Measurements from ENCODE around the gene SLC6A6. TPM values are rescaled to one million over a fixed set of nuclear protein-coding genes. Genes with fewer than 3 reads are reported as not detected.
"Not testable (repeated sequence)": the region's sequence is repeated elsewhere in the genome, so short reads cannot be mapped to it uniquely, and the experiment has no call there.

The SLC6A6 gene
- polyA plus RNA-seq, 4 donors: 16.0 to 26.0 (median 21.2) TPM

GRCh38 chr3:14434126-14434497, 31.7 kb downstream of the SLC6A6 start:
- DNase-seq (ENCODE audit: low read depth in 4 of 4, low spot score in 2 of 4): no peak

- no peak for DNase-seq (ENCODE audit: low read depth in 4 of 4, low spot score in 2 of 4)
Measured at GRCh38 chr3:14434498-14435151, 32.2 kb downstream of the SLC6A6 start.

GRCh38 chr3:14435175-14436014, 33.0 kb downstream of the SLC6A6 start:
- no peak for DNase-seq (ENCODE audit: low read depth in 4 of 4, low spot score in 2 of 4)

- no peak for DNase-seq (ENCODE audit: low read depth in 4 of 4, low spot score in 2 of 4)
Measured at GRCh38 chr3:14436954-14437281, 34.5 kb downstream of the SLC6A6 start.

- not testable (repeated sequence) for DNase-seq (ENCODE audit: low read depth in 4 of 4, low spot score in 2 of 4)
Measured at GRCh38 chr3:14437705-14438104, 35.3 kb downstream of the SLC6A6 start.

- no peak for DNase-seq (ENCODE audit: low read depth in 4 of 4, low spot score in 2 of 4)
Measured at GRCh38 chr3:14438262-14438661, 35.9 kb downstream of the SLC6A6 start.

- no peak for DNase-seq (ENCODE audit: low read depth in 4 of 4, low spot score in 2 of 4)
Measured at GRCh38 chr3:14438929-14439328, 36.5 kb downstream of the SLC6A6 start.

- no peak for DNase-seq (ENCODE audit: low read depth in 4 of 4, low spot score in 2 of 4)
Measured at GRCh38 chr3:14439501-14440167, 37.2 kb downstream of the SLC6A6 start.

GRCh38 chr3:14440168-14440518, 37.7 kb downstream of the SLC6A6 start:
- DNase-seq (ENCODE audit: low read depth in 4 of 4, low spot score in 2 of 4): no peak

GRCh38 chr3:14440531-14441239, 38.3 kb downstream of the SLC6A6 start:
- DNase-seq (ENCODE audit: low read depth in 4 of 4, low spot score in 2 of 4): peak in 1 of 4 donors; percentile 63

GRCh38 chr3:14441240-14441919, 39.0 kb downstream of the SLC6A6 start:
- DNase-seq (ENCODE audit: low read depth in 4 of 4, low spot score in 2 of 4): no peak

- DNase-seq (ENCODE audit: low read depth in 4 of 4, low spot score in 2 of 4): no peak
Measured at GRCh38 chr3:14441920-14442300, 39.5 kb downstream of the SLC6A6 start.

GRCh38 chr3:14444380-14444779, 42.0 kb downstream of the SLC6A6 start:
- no peak for DNase-seq (ENCODE audit: low read depth in 4 of 4, low spot score in 2 of 4)

GRCh38 chr3:14445773-14446172, 43.4 kb downstream of the SLC6A6 start:
- no peak for DNase-seq (ENCODE audit: low read depth in 4 of 4, low spot score in 2 of 4)

GRCh38 chr3:14446988-14447570, 44.7 kb downstream of the SLC6A6 start:
- no peak for DNase-seq (ENCODE audit: low read depth in 4 of 4, low spot score in 2 of 4)

GRCh38 chr3:14448063-14448462, 45.7 kb downstream of the SLC6A6 start:
- no peak for DNase-seq (ENCODE audit: low read depth in 4 of 4, low spot score in 2 of 4)

- no peak for DNase-seq (ENCODE audit: low read depth in 4 of 4, low spot score in 2 of 4)
Measured at GRCh38 chr3:14448756-14449727, 46.6 kb downstream of the SLC6A6 start.

GRCh38 chr3:14450506-14450905, 48.1 kb downstream of the SLC6A6 start:
- no peak for DNase-seq (ENCODE audit: low read depth in 4 of 4, low spot score in 2 of 4)
